ENCODE results near the gene PPY.
"Not testable (repeated sequence)": the region's sequence is repeated elsewhere in the genome, so short reads cannot be mapped to it uniquely, and the experiment has no call there.

The PPY gene, protein sequence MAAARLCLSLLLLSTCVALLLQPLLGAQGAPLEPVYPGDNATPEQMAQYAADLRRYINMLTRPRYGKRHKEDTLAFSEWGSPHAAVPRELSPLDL

DNA sequence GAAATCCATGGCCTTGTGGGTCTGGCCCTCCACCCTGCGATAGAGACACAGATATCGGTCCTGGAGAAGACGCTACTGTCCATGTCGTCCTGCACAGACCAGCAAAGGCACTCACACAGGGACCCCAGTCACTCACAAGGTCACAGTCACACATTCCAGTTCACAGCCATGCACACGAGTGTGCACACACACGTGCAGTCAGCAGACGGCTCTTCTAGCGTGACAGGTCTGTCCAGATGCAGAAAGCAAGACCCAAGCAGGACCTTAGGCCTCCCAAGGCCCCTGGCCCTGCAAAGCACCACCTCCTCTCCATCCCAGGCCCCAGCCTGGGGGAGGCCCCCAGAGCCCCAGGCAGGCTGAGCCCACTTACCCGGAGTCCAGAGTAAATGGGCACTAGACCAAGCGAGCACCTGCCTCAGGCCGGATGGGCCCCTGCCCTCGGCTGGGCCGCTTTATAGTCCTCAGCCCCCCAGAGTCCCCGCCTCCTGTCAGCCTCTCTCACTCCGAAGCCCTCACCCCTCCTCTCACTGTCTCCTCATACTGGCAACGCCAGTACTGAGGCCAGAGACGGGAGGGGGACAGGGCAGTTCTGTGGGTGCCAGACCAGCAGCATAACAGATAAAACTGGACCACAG lies at the start of gene PPY:
TSS of gene PPY (minus strand) at position 426 of the 635 bp plus-strand sequence. CDS start 822 bp downstream, outside the sequence.
- no peak for DNase-seq

- DNase-seq, result no peak
These were observed 46.0 kb upstream of the PPY start for GRCh38 chr17:43988301-43988700.

GRCh38 chr17:43987131-43988021 lies 45.1 kb upstream of the PPY start:
- no peak for DNase-seq

DNA sequence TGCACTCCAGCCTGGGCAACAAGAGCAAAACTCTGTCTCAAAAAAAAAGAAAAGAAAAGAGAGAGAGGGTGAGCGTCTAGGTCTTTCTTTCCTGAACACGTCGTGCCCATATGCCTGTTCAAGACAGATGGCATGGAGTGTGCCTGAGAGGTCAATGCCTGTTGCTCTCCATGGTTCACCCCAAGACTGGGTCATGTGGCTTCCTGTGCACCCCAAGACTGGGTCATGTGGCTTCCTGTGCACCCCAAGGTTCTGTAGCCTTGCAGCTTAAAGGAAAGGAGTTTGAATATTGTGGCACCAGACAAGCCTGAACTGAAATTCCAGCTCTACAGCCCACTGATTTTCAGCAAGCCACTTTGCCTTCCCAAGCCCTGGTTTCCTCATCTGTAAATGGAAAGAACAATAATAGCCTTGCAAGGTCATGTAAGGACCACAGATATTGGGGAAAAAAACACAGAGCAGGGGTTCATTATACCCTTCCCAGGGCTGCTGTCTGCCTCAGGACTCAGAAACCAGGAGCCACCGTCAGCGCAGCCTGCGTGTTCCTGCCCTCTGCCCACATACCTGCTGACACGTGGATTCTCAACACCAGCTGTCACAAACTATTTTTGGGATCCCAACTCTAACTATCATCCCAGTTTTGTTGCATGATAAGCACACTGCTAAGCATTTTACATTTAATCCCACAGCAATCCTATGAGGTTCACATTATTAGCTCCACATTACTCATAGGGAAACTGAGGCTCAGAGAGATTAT lies 44.1 kb upstream of the PPY start:
- DNase-seq, result no peak

DNA sequence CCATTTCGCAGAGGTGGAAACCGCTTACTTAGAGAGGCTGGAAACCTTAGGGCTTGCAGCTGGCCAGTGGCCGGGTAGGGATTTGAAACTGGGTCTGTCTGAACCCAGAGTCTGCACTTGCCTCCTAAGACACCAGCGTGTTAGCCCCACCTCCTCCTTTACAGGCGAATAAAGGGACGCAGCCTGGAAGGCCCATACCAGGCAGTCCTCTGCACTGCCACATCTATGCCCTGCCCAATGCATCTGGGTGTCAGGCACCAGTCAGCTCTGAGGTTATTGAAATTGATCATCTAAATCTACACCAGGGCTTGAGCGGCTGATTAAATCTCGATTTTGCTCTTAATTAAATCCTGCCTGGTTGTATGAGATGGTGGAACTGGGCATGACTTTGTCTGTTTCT lies 42.2 kb upstream of the PPY start:
- no peak for DNase-seq

DNA sequence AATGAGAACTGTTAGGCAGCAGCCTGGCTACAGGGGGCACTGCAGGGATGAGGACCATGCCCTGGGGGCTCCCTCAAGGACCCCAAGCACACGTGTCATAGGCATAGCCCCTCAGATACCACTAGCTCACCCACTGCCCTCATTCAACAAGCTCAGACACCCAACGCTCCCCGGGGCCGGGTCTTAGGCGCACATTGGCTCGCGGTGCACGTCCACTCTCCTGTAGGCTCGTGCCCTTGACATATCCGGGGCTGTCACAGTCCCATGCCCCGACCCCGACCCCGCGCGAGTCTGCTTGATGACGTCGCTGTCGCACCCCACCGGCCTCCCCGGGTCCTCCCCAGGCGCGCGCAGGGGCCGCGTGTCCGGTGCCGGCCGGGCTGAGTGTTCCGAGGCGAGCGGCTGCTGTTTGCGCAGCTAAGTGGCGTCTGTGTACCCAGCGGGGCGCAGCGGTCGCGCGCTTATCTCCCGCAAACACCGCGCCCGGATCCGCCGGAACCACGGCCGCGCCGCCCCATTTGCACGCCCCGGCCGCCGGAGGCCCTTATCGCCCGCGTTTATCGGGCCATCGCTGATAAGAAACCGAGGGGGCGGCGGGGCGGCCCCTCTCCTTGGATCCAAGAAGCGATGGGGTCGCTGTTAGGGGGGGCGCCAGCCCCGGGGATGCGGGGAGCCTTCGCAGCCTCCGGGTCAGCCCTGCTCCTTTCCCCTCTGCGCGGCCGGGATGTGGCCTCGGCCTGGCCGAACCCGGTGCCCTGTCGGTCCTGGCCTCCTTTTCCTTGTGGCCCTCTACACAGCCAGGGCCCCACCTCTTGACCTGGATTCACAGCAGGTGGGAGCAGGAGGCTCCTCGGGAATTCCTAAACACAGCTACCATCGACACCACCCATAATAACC lies 41.5 kb upstream of the PPY start:
- DNase-seq, result no peak

DNA sequence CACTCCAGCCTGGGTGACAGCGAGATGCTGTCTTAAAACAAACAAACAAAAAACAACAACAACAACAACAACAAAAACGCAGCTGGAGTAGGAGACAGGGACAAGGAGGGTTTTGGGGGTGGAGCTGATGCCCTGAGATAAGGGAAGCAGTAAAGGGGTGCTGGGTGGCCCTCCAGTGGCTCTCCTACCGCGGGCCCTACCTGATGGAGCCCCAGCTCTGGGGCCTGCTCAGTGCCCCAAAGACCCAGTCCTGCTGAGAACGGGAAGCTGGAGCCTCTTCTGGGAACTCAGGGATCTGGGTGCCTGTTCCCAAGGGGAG lies 40.9 kb upstream of the PPY start:
- DNase-seq, result no peak

- no peak for DNase-seq
These were observed 39.9 kb upstream of the PPY start for GRCh38 chr17:43982171-43982570.

DNA sequence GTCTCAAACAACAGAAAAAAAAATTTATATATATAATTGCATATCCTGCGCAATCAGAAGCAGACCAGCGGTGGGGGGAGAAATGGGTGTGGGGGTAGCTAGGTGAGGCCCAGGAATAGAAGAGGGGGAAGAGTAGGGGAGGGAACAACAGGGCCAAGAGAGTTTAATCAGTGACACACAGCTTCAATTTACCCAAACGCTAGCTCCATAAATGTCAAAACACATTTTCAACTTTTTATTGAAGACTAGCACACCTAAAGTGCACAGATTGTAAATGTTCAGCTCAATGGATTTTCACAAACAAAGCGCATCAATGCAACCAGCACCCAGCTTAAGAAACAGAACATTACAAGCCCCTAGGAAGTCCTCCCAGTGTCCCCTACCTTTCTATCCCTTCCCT lies 37.4 kb upstream of the PPY start:
- no peak for DNase-seq

- no peak for DNase-seq
These were observed 36.7 kb upstream of the PPY start for GRCh38 chr17:43979011-43979410.

DNA sequence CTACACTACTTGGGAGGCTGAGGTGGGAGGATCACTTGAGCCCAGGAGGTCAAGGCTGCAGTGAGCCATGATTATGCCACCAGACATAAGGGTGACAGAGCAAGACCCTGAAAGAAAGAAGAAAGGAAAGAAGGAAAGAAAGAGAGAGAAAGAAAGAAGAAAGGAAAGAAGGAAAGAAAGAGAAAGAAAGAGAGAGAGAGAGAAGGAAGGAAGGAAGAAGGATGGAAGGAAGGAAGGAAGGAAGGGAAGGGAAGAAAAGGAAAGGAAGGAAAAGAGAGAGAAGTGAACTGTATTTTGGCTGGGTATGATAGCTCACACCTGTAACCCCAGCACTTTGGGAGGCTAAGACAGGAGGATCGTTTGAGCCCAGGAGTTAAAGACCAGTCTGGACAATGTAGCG lies 35.8 kb upstream of the PPY start:
- no peak for DNase-seq

DNA sequence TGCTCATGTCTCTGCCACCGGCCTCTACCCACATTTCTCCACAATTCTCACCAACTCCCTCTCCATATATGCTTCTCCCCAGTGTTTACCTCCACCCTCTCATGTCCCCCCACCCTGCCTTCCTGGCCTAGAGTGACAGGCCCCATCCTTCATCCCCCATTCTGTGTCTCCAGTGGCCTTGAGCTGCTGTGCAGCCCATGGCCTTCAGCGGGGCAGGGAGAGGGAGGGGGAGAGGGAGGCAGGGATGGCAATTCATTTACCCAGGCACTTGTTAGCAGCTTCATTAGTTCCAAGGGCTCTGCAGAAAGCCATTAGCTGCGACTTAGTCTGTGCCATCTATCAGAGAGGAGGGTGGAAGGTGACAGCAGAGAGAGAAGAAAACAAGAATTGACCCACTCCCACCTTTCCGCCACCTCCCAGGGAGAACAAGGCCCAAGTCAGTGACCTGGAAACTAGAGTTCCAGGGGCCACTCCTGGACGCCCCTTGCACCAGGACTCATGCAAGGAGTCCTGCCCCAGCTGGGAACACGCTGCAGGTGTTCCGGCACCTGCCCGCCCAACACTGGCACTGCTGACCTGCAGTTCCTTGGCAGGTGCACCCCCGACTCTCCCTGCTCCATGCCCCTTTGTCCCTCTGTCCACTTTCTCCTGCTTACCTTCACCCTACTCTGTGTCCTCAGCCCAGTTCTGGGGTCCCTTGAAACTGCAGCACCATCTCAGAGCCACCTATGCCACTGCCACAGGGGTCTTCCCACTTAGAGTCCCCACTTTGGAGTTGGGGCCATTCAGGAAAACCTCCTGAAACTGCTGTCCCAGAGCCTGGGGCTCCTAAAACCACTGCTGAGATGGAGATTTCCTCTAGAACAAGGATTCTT lies 34.9 kb upstream of the PPY start:
- no peak for DNase-seq

- no peak for DNase-seq
These were observed 33.6 kb upstream of the PPY start for GRCh38 chr17:43975898-43976297.

- DNase-seq, result no peak
These were observed 32.3 kb upstream of the PPY start for GRCh38 chr17:43974382-43975266.

DNA sequence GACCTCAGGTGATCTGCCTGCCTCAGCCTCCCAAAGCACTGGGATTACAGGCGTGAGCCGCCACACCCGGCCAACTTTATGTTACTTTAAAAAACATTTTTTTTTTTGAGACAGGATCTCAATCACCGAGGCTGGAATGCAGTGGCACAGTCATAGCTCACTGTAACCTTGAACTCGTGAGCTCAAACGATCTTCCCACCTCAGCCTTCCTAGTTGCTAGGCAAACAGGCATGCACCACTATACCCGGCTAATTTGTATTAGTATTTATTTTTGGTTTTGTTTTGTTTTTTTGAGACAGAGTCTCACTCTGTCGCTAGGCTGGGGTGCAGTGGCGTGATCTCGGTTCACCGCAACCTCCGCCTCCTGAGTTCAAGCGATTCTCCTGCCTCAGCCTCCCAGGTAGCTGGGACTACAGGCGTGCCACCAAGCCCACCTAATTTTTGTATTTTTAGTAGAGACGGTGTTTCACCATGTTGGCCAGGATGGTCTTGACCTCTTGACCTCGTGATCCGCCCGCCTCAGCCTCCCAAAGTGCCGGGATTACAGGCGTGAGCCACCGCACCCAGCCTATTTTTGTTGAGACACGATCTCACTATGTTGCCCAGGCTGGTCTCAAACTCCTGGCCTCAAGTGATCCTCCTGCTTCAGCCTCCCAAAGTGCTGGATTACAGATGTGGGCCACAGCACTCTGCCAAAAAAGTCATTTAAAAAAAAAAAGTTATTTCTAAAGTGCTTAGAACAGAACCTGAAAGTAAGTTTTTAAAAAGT lies 30.4 kb upstream of the PPY start:
- not testable (repeated sequence) for DNase-seq

GRCh38 chr17:43971436-43971835 lies 29.2 kb upstream of the PPY start:
- not testable (repeated sequence) for DNase-seq

DNA sequence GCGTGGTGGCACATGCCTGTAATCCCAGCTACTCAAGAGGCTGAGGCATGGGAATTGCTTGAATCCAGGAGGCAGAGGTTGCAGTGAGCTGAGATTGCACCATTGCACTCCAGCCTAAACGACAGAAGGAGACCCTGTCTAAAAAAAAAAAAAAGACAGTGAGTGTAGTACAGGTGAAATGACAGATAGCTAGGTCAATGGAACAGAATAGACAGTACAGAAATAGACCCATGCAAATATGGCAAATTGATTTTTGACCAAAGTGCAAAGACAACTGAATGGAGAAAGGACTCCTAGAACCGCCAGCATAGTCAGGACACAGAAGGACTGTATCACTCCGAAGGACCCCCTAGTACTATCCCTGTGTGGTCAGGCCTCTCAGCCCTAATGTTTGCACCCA lies 28.1 kb upstream of the PPY start:
- DNase-seq, result no peak

- DNase-seq, result no peak
These were observed 25.1 kb upstream of the PPY start for GRCh38 chr17:43967251-43967875.

DNA sequence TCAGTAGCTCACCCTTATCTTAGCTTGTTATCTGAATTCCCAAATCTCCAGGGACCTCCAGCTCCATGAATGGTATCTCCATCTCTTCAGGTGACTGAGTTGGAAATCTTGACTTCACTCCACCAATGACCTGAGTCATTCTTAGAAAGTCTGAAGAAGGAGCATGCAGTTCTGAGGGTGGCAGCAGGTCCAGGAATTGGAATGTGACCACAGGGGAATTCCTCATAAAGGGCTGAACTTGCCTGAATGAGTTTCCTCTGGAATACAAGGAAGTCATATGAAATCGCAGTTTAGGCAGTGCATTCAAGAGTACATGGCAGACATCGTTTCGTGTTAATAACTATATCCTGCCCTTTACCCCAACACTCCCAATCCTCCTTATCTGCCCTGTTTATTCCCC lies 24.0 kb upstream of the PPY start:
- DNase-seq, result no peak

Data from NCI-H2081 treated with DMSO at 0.1 percent for 48 hours (cell line).